ENCODE results near the gene EPHB2.

EPHB2 gene

GRCh38 chr1:22808186-22808675 is 97.6 kb downstream of the EPHB2 start:
- no peak overlapping the region for H3K27ac Mint-ChIP-seq
- no peaks in the 10 kb centered on the region for H3K36me3 Mint-ChIP-seq
- H3K4me3 Mint-ChIP-seq = no peak overlapping the region
- peaks cover 4% of the 10 kb centered on the region for H3K27me3 Mint-ChIP-seq
- H3K9me3 Mint-ChIP-seq = no peaks in the 10 kb centered on the region
- CTCF ChIA-PET = no interaction called here
- no peak for DNase-seq
- no peaks in the 10 kb centered on the region for H3K4me1 Mint-ChIP-seq

- peaks cover 4% of the 10 kb centered on the region for H3K27me3 Mint-ChIP-seq
- H3K9me3 Mint-ChIP-seq = no peaks in the 10 kb centered on the region
- no peaks in the 10 kb centered on the region for H3K4me1 Mint-ChIP-seq
- H3K27ac Mint-ChIP-seq = no peak overlapping the region
- H3K4me3 Mint-ChIP-seq = no peak overlapping the region
- H3K36me3 Mint-ChIP-seq = no peaks in the 10 kb centered on the region
- no peak for DNase-seq
- CTCF ChIA-PET = no interaction called here
Measured at GRCh38 chr1:22808676-22809483, 98.2 kb downstream of the EPHB2 start.

- no peaks in the 10 kb centered on the region for H3K36me3 Mint-ChIP-seq
Measured at GRCh38 chr1:22809783-22810182, 99.1 kb downstream of the EPHB2 start.

GRCh38 chr1:22810378-22810777 is 99.7 kb downstream of the EPHB2 start:
- DNase-seq = no peak
- CTCF ChIA-PET = no interaction called here
- H3K27ac Mint-ChIP-seq = no peak overlapping the region
- H3K4me3 Mint-ChIP-seq = no peak overlapping the region
- H3K27me3 Mint-ChIP-seq = peaks cover 4% of the 10 kb centered on the region
- no peaks in the 10 kb centered on the region for H3K4me1 Mint-ChIP-seq
- H3K9me3 Mint-ChIP-seq = no peaks in the 10 kb centered on the region
- H3K36me3 Mint-ChIP-seq = no peaks in the 10 kb centered on the region

More at GRCh38 chr1:22809783-22810182, 99.1 kb downstream of the EPHB2 start:
- Mint-ChIP-seq H3K27me3 (peaks cover 4% of the 10 kb centered on the region), H3K9me3 (no peaks in the 10 kb centered on the region), H3K4me1 (no peaks in the 10 kb centered on the region), H3K27ac (no peak overlapping the region), H3K4me3 (no peak overlapping the region)
- CTCF ChIA-PET = no interaction called here
- no peak for DNase-seq

- H3K27me3 Mint-ChIP-seq = peaks cover 4% of the 10 kb centered on the region
- H3K27ac Mint-ChIP-seq = no peak overlapping the region
- no peak overlapping the region for H3K4me3 Mint-ChIP-seq
- H3K9me3 Mint-ChIP-seq = no peaks in the 10 kb centered on the region
- no peak for DNase-seq
- H3K4me1 Mint-ChIP-seq = no peaks in the 10 kb centered on the region
- no peaks in the 10 kb centered on the region for H3K36me3 Mint-ChIP-seq
- CTCF ChIA-PET = no interaction called here
Measured at GRCh38 chr1:22812092-22812880, 101.6 kb downstream of the EPHB2 start.

- no peaks in the 10 kb centered on the region for H3K36me3 Mint-ChIP-seq
- H3K4me3 Mint-ChIP-seq = no peak overlapping the region
- no peak overlapping the region for H3K27ac Mint-ChIP-seq
- H3K9me3 Mint-ChIP-seq = no peaks in the 10 kb centered on the region
- H3K27me3 Mint-ChIP-seq = peaks cover 4% of the 10 kb centered on the region
- CTCF ChIA-PET = no interaction called here
- no peak for DNase-seq
- no peaks in the 10 kb centered on the region for H3K4me1 Mint-ChIP-seq
Measured at GRCh38 chr1:22812993-22813790, 102.6 kb downstream of the EPHB2 start.

GRCh38 chr1:22814176-22815042 is 103.8 kb downstream of the EPHB2 start:
- Mint-ChIP-seq H3K27me3 (no peaks in the 10 kb centered on the region), H3K4me1 (no peaks in the 10 kb centered on the region), H3K9me3 (no peaks in the 10 kb centered on the region), H3K36me3 (no peaks in the 10 kb centered on the region), H3K4me3 (no peak overlapping the region), H3K27ac (no peak overlapping the region)
- DNase-seq = no peak
- CTCF ChIA-PET = no interaction called here

- Mint-ChIP-seq H3K36me3 (no peaks in the 10 kb centered on the region), H3K27ac (no peak overlapping the region), H3K4me1 (no peaks in the 10 kb centered on the region), H3K27me3 (no peaks in the 10 kb centered on the region), H3K9me3 (no peaks in the 10 kb centered on the region), H3K4me3 (no peak overlapping the region)
- no peak for DNase-seq
- CTCF ChIA-PET = no interaction called here
Measured at GRCh38 chr1:22815043-22815365, 104.4 kb downstream of the EPHB2 start.

- H3K4me3 Mint-ChIP-seq = no peak overlapping the region
- CTCF ChIA-PET = no interaction called here
Measured at GRCh38 chr1:22815421-22816066, 104.9 kb downstream of the EPHB2 start.

GRCh38 chr1:22816067-22816775 is 105.6 kb downstream of the EPHB2 start:
- no peak overlapping the region for H3K27ac Mint-ChIP-seq
- H3K36me3 Mint-ChIP-seq = no peaks in the 10 kb centered on the region
- CTCF ChIA-PET = no interaction called here
- no peak for DNase-seq
- no peaks in the 10 kb centered on the region for H3K4me1 Mint-ChIP-seq
- H3K4me3 Mint-ChIP-seq = no peak overlapping the region
- no peaks in the 10 kb centered on the region for H3K9me3 Mint-ChIP-seq
- H3K27me3 Mint-ChIP-seq = no peaks in the 10 kb centered on the region

More at GRCh38 chr1:22815421-22816066, 104.9 kb downstream of the EPHB2 start:
- no peaks in the 10 kb centered on the region for H3K36me3 Mint-ChIP-seq
- no peak for DNase-seq
- no peaks in the 10 kb centered on the region for H3K4me1 Mint-ChIP-seq
- H3K9me3 Mint-ChIP-seq = no peaks in the 10 kb centered on the region
- no peaks in the 10 kb centered on the region for H3K27me3 Mint-ChIP-seq
- no peak overlapping the region for H3K27ac Mint-ChIP-seq

GRCh38 chr1:22816803-22817202 is 106.2 kb downstream of the EPHB2 start:
- CTCF ChIA-PET = no interaction called here
- Mint-ChIP-seq H3K4me1 (no peaks in the 10 kb centered on the region), H3K36me3 (no peaks in the 10 kb centered on the region), H3K27ac (no peak overlapping the region), H3K4me3 (no peak overlapping the region), H3K27me3 (no peaks in the 10 kb centered on the region), H3K9me3 (no peaks in the 10 kb centered on the region)
- no peak for DNase-seq

GRCh38 chr1:22817462-22817861 is 106.8 kb downstream of the EPHB2 start:
- H3K27me3 Mint-ChIP-seq = no peaks in the 10 kb centered on the region
- H3K9me3 Mint-ChIP-seq = no peaks in the 10 kb centered on the region
- no peaks in the 10 kb centered on the region for H3K36me3 Mint-ChIP-seq
- CTCF ChIA-PET = interaction anchor here (1.5 kb wide), 1 partner anchor 113 kb away, joined by 3 read pairs; no protein-coding TSS in a partner anchor
- no peak overlapping the region for H3K4me3 Mint-ChIP-seq
- H3K27ac Mint-ChIP-seq = no peak overlapping the region
- no peaks in the 10 kb centered on the region for H3K4me1 Mint-ChIP-seq
- DNase-seq = no peak
